HCT116 (cell line): Measurements from ENCODE around the gene MT1G. TPM values are rescaled to one million over a fixed set of nuclear protein-coding genes. Genes with fewer than 3 reads are reported as not detected.

Source experiments
- ATAC-seq: fragments of 200-7000 bp; cut with Tn5 transposase; 2 replicates; pipeline ENCODE4 v1.9.1; 2020; ENCODE audit warnings: mild to moderate bottlenecking, moderate library complexity
- BruUV-seq: library from RNA; stranded (reverse); fragments of 400-500 nt; replicated peaks from 2 replicates; lab custom pipeline; 2021; lab: Mats Ljungman, UMichigan
- CTCF ChIA-PET: fragments of 300-600 bp; sonication (Branson Sonifier 250); formaldehyde crosslinking; loops from one replicate; lab custom pipeline; 2021; ENCODE audit warnings: antibody characterized with exemption; lab: Charles Lee
- POLR2A ChIA-PET: fragments of 300-600, 350-600 bp; sonication (Branson Sonifier 250); formaldehyde crosslinking; loops from one replicate; lab custom pipeline; 2021; ENCODE audit warnings: antibody characterized with exemption; lab: Charles Lee
- RAD21 ChIA-PET, 2 experiments: fragments of 300-600 bp; sonication (Branson Sonifier 250); formaldehyde crosslinking; loops; one replicate each; lab custom pipeline; 2023; ENCODE audit warnings: low total read pairs in 2 of 2; ENCODE audit not compliant: uncharacterized antibody in 2 of 2, unreplicated experiment in 2 of 2, low non-redundant PET in 1 of 2; lab: Charles Lee
- DNase-seq: peaks from one replicate; pipeline ENCODE4 v3.0.0-alpha.2; 2010; ENCODE audit warnings: low read depth, low spot score
- H2AFZ ChIP-seq: fragments of 200-600 bp; shearing (Covaris generic), sonication (generic); 2 replicates; pipeline ENCODE4 v1.6.1; 2017; ENCODE audit warnings: low read depth, mixed run types, mixed read lengths, antibody characterized with exemption, low read length; ENCODE audit not compliant: poor library complexity, severe bottlenecking
- H3K27ac ChIP-seq: 2 replicates; pipeline ENCODE4 v1.5.1; 2012; ENCODE audit warnings: low read depth, low read length
- H3K27me3 ChIP-seq: fragments of 200-600 bp; sonication (generic); 2 replicates; pipeline ENCODE4 v1.6.1; 2016; ENCODE audit warnings: mixed run types, low read length, mixed read lengths; ENCODE audit not compliant: insufficient read depth
- H3K36me3 ChIP-seq, 2 experiments: fragments of 200-500 bp in 1 of 2; fragments of 200-600 bp in 1 of 2; sonication (Bioruptor generic) in 1 of 2; sonication (generic) in 1 of 2; 2 replicates each; pipeline versions ENCODE4 v1.5.1 to v1.6.1; 2014 to 2016; ENCODE audit warnings: low read length in 2 of 2, inconsistent platforms in 1 of 2, mixed read lengths in 1 of 2, mixed run types in 1 of 2; ENCODE audit not compliant: insufficient read depth in 2 of 2, control insufficient read depth in 1 of 2
- H3K4me1 ChIP-seq, 2 experiments: fragments of 200-600 bp in 1 of 2; sonication (generic) in 1 of 2; 2 replicates each; pipeline versions ENCODE4 v1.5.1 to v1.6.1; 2012 to 2017; ENCODE audit warnings: low read length in 2 of 2, inconsistent platforms in 1 of 2, mild to moderate bottlenecking in 1 of 2, mixed read lengths in 1 of 2, mixed run types in 1 of 2, moderate library complexity in 1 of 2; ENCODE audit not compliant: insufficient read depth in 2 of 2, control insufficient read depth in 1 of 2
- H3K4me2 ChIP-seq: fragments of 200-600 bp; sonication (generic); 2 replicates; pipeline ENCODE4 v1.6.1; 2017; ENCODE audit warnings: mixed run types, low read length, mixed read lengths
- H3K4me3 ChIP-seq, 2 experiments: fragments of 200-600 bp in 1 of 2; sonication (generic) in 1 of 2; replicated peaks in 1 of 2; 2 replicates each; pipeline ENCODE4 v1.5.1; 2011 to 2016; ENCODE audit warnings: low read length in 2 of 2, control low read depth in 1 of 2, low read depth in 1 of 2, mild to moderate bottlenecking in 1 of 2, mixed read lengths in 1 of 2, mixed run types in 1 of 2
- H3K79me2 ChIP-seq: fragments of 200-600 bp; sonication (generic); 2 replicates; pipeline ENCODE4 v1.6.1; 2017; ENCODE audit warnings: mild to moderate bottlenecking, mixed run types, low read length, moderate library complexity, mixed read lengths; ENCODE audit not compliant: insufficient read depth
- H3K9ac ChIP-seq: fragments of 200-600 bp; sonication (generic); 2 replicates; pipeline ENCODE4 v1.6.1; 2016; ENCODE audit warnings: low read length, mixed read lengths
- H3K9me2 ChIP-seq: fragments of 200-600 bp; sonication (generic), shearing (Covaris generic); 2 replicates; pipeline ENCODE4 v1.6.1; 2017; ENCODE audit warnings: mixed run types, mild to moderate bottlenecking, moderate library complexity; ENCODE audit not compliant: insufficient read depth
- H3K9me3 ChIP-seq, 2 experiments: fragments of 200-500 bp in 1 of 2; fragments of 200-600 bp in 1 of 2; sonication (Bioruptor generic) in 1 of 2; sonication (generic) in 1 of 2; 2 replicates each; pipeline ENCODE4 v1.6.1; 2014 to 2017; ENCODE audit warnings: low read length in 2 of 2, mixed read lengths in 2 of 2, inconsistent platforms in 1 of 2, low read depth in 1 of 2, mild to moderate bottlenecking in 1 of 2, mixed run types in 1 of 2, moderate library complexity in 1 of 2; ENCODE audit not compliant: control insufficient read depth in 1 of 2, insufficient read depth in 1 of 2
- H4K20me1 ChIP-seq: fragments of 200-600 bp; sonication (generic), shearing (Covaris generic); 2 replicates; pipeline ENCODE4 v1.6.1; 2017; ENCODE audit warnings: mixed run types, mild to moderate bottlenecking, moderate library complexity; ENCODE audit not compliant: insufficient read depth
- ATF3 ChIP-seq: IDR thresholded peaks from 2 replicates; pipeline ENCODE4 v1.6.1; 2012
- CBX3 ChIP-seq: IDR thresholded peaks from 2 replicates; pipeline ENCODE4 v1.6.1; 2012; ENCODE audit warnings: low read depth
- ELF1 ChIP-seq: IDR thresholded peaks from 2 replicates; pipeline ENCODE4 v1.6.1; 2012; ENCODE audit warnings: low read depth, borderline replicate concordance
- EZH2 ChIP-seq: fragments of 200-600 bp; sonication (generic); IDR thresholded peaks from 2 replicates; pipeline ENCODE4 v1.6.1; 2017; ENCODE audit warnings: antibody characterized with exemption, mixed run types
- JUND ChIP-seq: IDR thresholded peaks from 2 replicates; pipeline ENCODE4 v1.6.1; 2012
- MAX ChIP-seq: IDR thresholded peaks from 2 replicates; pipeline ENCODE4 v1.6.1; 2012
- POLR2A ChIP-seq: IDR thresholded peaks from 2 replicates; pipeline ENCODE4 v1.7.0; 2011; ENCODE audit warnings: borderline replicate concordance; ENCODE audit not compliant: insufficient read depth, insufficient read length; ENCODE audit errors: extremely low read depth
- POLR2AphosphoS5 ChIP-seq: IDR thresholded peaks from 2 replicates; pipeline ENCODE4 v1.6.1; 2011; ENCODE audit warnings: mild to moderate bottlenecking, low read depth, low read length, moderate library complexity
- RAD21 ChIP-seq: IDR thresholded peaks from 2 replicates; pipeline ENCODE4 v1.6.1; 2012; ENCODE audit warnings: low read depth, mild to moderate bottlenecking
- REST ChIP-seq: IDR thresholded peaks from 2 replicates; pipeline ENCODE4 v1.6.1; 2012; ENCODE audit warnings: low read depth
- SP1 ChIP-seq: IDR thresholded peaks from 2 replicates; pipeline ENCODE4 v1.6.1; 2012; ENCODE audit warnings: low read depth
- TCF7L2 ChIP-seq: IDR thresholded peaks from 2 replicates; pipeline ENCODE4 v1.7.0; 2011; ENCODE audit warnings: borderline replicate concordance, inconsistent platforms; ENCODE audit not compliant: insufficient read depth, insufficient read length; ENCODE audit errors: extremely low read depth
- YY1 ChIP-seq: IDR thresholded peaks from 2 replicates; pipeline ENCODE4 v1.6.1; 2011; ENCODE audit warnings: low read length, low read depth, moderate library complexity, mild to moderate bottlenecking; ENCODE audit not compliant: insufficient replicate concordance; ENCODE audit errors: extremely low read depth
- intact Hi-C: fragments of 100-400 bp; cut with micrococcal nuclease; formaldehyde crosslinking; loops from 2 replicates; pipeline ENCODE4 v1.10.0; 2022
- total RNA-seq: library from RNA; stranded (reverse); gene quantifications from one replicate; pipeline ENCODE4 v1.2.1, GENCODE V29; 2021; ENCODE audit not compliant: unreplicated experiment

MT1G gene
- total RNA-seq, 1 experiment from 2014 or later = 1.2 TPM

- BruUV-seq = no TSS peak
These were observed 9.6 kb upstream of the MT1G start for GRCh38 chr16:56677474-56677873.

GRCh38 chr16:56675685-56676210 is 7.9 kb upstream of the MT1G start:
- Histone ChIP-seq H3K9ac (no peak overlapping the region), H3K79me2 (no peaks in the 10 kb centered on the region), H3K27ac (no peak overlapping the region), H2AFZ (no peak overlapping the region), H3K27me3 (no peaks in the 10 kb centered on the region), H3K4me3 (no peak overlapping the region), H3K4me2 (no peak overlapping the region), H4K20me1 (no peaks in the 10 kb centered on the region), H3K36me3 (no peaks in the 10 kb centered on the region), H3K4me1 (peaks cover 0 to 12% of the 10 kb centered on the region in 2 experiments; a peak in 2 of 4 replicates), H3K9me3 (no peaks in the 10 kb centered on the region), H3K9me2 (no peaks in the 10 kb centered on the region)
- no TSS peak for BruUV-seq
- ChIA-PET CTCF (no interaction called here), POLR2A (no interaction called here), RAD21 (no interaction called here)
- ATAC-seq (no peak), DNase-seq (no peak)
- intact Hi-C loops = no loop called here
- TF ChIP-seq ATF3 = no peak
- TF ChIP-seq POLR2AphosphoS5 = no peak
- TF ChIP-seq POLR2A = no peak
- TF ChIP-seq JUND = no peak
- no peak for TF ChIP-seq SP1
- no peak for TF ChIP-seq RAD21
- no peak for TF ChIP-seq YY1
- no peak for TF ChIP-seq EZH2
- no peak for TF ChIP-seq TCF7L2
- TF ChIP-seq CBX3 = no peak
- no peak for TF ChIP-seq REST
- TF ChIP-seq ELF1 = no peak
- no peak for TF ChIP-seq MAX

More at GRCh38 chr16:56677474-56677873, 9.6 kb upstream of the MT1G start:
- no peaks in the 10 kb centered on the region for H3K36me3 ChIP-seq
- RAD21 ChIA-PET = no interaction called here
- H4K20me1 ChIP-seq = no peaks in the 10 kb centered on the region
- no peaks in the 10 kb centered on the region for H3K79me2 ChIP-seq
- H3K4me2 ChIP-seq = no peak overlapping the region
- H3K27ac ChIP-seq = no peak overlapping the region
- no peak for DNase-seq
- no peak for ATAC-seq
- H3K4me3 ChIP-seq = no peak overlapping the region
- H3K27me3 ChIP-seq = no peaks in the 10 kb centered on the region
- no peaks in the 10 kb centered on the region for H3K9me2 ChIP-seq
- peaks cover 5 to 23% of the 10 kb centered on the region in 2 experiments; a peak in 3 of 4 replicates for H3K4me1 ChIP-seq
- no peaks in the 10 kb centered on the region for H3K9me3 ChIP-seq
- H3K9ac ChIP-seq = no peak overlapping the region
- TF ChIP-seq MAX = no peak
- TF ChIP-seq ELF1 = no peak
- intact Hi-C loops = no loop called here
- H2AFZ ChIP-seq = no peak overlapping the region
- POLR2A ChIA-PET = no interaction called here
- CTCF ChIA-PET = no interaction called here
